Stimulated activated CD4-positive, alpha-beta T cell treated with anti-CD3 and anti-CD28 coated beads, TNF-alpha, amount 100 ng/mL, for 48 hours (primary cell): Measurements from ENCODE around the gene GPC6.

Experiments
- DNase-seq, 3 donors: peaks; one replicate each; pipeline ENCODE4 v3.0.0-alpha.2; 2020; ENCODE audit warnings: low read depth in 3 of 3

The GPC6 gene

DNA sequence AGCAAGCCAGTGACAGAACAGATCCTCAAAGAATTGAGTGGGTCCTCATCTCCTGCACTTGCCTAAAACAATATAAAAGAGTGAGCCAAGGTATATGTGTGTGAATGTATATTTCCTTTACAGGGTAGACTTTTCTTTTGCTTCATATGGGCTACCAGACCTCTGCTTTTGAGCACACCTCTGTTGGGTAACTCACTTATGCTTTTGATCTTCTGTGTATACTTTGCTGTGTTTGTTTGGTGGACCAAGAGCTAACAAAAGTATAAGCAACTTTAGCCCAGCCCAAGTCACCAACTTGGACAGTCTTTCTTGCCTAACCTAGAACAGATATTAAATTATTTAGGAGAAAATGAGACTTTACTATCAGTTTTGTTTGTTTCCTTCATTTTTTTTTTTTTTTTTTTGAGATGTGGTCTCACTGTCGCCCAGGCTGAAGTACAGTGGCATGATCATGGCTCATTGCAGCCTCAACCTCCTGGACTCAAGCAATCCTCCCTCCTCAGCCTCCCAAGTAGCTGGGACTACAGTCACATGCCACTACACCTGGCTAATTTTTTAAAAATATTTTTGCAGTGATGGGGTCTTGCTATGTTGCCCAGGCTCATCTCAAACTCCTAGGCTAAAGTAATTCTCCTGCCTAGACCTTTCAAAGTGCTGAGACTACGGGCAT lies 739.8 kb downstream of the GPC6 start:
- DNase-seq: no peak

DNA sequence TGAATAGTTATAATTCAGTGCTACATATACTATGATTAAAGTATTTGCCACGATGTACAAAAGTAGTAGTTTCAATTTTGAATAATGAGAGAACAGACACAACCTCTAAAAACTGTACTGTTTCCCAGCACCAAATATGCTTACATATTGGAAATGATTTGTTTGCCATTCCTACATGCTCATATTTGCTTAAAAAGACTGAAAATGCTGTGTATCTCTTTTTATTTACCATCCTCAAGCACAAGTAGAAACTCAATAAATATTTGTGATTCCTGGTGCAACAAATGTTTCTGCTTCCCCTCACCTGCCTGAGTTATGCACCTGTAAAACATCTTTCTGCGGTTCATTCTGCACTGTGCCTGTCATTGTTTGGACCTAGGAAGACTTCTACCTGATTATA lies 740.7 kb downstream of the GPC6 start:
- no peak for DNase-seq

- no peak for DNase-seq
Observed at GRCh38 chr13:93975242-93975641, 748.6 kb downstream of the GPC6 start.

- DNase-seq: no peak
Observed at GRCh38 chr13:93976528-93976927, 749.9 kb downstream of the GPC6 start.

DNA sequence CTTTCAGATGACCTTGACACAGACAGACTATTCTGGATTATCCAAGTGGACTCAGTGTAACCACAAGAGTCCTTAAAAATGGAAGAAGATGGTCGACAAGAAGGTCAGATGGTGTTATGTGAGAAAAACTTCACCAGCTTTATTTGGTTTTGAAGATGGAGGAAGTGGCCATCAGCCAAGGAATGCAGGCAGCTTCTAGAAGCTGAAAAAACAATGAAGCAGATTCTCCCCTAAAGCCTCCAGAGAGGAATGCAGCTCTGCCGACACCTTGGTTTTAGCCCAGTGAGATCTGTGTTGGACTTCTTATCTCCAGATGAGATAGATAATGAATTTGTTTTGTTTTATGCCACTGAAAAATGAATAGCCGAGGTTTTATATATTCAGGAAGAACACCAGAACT lies 751.4 kb downstream of the GPC6 start:
- no peak for DNase-seq

DNA sequence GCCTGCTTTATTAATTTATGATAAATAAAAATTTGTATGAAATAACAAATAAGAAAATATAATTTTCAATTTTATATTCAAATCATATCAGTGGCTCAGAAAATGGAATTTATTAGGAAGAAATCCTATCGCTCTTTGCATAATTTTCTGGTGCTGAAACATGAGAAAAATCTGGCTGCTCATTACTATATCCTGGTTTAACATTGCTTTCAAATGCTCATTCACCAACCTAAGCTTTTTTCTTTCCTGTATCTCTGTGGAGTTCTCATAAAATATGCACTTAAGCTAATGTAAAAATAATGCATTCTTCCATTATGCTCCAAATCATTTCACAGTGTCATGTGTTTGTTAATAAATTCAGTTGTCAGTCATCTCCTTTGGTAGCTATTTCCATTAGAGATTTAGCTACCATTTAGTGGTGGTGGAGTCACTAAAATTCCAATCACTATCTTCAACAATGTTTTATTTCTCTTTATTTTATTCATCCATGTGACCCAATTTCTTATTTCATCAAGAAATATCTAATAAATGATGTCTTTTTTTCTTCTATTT lies 754.9 kb downstream of the GPC6 start:
- DNase-seq: no peak

DNA sequence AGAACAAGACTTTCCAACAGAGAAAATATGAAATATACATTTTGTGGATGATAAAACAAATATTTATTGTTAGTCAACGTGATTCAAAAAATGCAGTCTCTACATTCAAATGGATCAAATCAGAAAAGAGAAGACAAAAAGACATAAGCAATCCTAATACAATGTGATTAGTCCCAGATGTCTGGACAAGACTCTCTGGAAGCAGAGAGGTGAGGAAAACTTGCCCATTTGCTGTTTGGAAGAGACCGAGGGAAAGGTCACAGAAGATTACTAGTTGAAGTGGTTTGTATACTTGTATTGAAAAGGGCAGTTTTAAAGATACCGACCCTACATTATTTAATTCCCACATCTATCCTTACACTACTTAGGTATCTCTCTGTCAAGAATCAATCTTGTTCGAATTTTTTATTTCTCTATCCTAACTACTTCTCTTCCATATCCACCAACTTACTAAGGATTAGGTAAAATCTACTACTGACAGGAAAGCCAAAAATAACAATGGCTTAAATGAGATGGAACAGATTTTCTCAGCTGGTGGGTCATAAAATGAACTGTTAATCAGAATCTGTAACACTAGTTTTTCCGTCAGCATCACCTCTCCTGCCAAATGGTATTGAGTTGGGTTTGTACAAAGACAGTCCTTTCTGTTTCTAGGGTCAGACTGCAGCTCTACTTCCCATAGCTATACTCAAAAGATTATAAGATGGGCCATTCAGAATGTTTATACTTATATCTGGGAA lies 755.7 kb downstream of the GPC6 start:
- DNase-seq: no peak

GRCh38 chr13:93984052-93984451 lies 757.4 kb downstream of the GPC6 start:
- no peak for DNase-seq

DNA sequence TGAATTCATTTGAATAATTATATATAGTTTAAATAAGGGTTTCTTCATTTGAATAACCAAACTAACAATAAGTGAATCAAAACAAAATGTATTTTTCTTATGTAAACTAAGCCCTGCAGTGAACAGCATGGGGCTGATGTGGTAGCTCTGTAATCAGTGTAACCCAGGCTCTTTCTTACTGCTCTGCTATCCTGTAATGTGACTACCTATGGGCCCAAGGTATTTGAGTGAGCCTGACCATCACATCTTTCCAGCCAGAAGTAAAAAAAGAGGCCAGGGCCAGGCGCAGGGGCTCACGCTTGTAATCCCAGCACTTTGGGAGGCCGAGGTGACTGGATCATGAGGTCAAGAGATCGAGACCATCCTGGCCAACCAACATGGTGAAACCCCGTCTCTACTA lies 758.3 kb downstream of the GPC6 start:
- DNase-seq: no peak

- DNase-seq: no peak
Observed at GRCh38 chr13:93987458-93987857, 760.9 kb downstream of the GPC6 start.

GRCh38 chr13:93991569-93991968 lies 765.0 kb downstream of the GPC6 start:
- no peak for DNase-seq

DNA sequence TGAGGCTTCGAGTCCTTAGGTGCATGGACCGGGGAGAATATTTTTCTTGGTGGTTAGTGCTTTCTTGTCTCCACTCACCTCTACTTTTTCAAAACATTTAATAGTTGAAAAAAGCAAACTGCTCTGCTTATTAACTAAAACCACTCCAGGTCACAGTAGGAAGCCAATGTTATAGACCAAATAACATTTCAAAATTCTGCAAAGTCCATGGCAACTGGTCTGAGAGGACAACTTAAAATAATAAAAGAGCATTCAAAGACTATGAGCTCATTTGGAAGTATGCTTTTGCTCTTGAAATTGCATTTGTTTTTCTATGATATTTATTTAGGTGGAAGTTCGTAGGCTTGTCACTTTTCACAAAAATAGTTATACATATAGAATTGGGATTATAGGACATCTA lies 769.9 kb downstream of the GPC6 start:
- no peak for DNase-seq

DNA sequence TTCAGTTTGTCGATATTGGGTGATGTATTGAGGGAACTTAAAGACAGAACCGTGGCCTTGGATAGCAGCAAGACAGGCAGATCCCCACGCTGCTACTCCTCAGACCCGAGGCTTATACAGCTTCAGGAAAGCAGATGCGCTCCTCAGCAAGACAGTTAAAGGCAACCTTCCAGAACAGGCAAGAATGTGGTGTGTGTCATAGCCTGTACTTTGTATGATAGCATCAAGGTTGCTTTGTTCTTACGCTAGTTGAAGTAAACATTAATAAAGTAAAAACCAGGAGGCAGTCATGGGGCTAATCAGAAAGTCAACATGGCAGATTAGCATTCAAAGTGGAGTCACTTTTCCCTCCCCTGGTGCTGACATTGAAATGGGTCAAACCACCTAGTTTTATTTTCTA lies 779.7 kb downstream of the GPC6 start:
- no peak for DNase-seq

- DNase-seq: no peak
Observed at GRCh38 chr13:94007072-94007471, 780.5 kb downstream of the GPC6 start.

GRCh38 chr13:94009701-94010100 lies 783.1 kb downstream of the GPC6 start:
- no peak for DNase-seq

- DNase-seq: no peak
Observed at GRCh38 chr13:94014461-94014860, 787.9 kb downstream of the GPC6 start.

DNA sequence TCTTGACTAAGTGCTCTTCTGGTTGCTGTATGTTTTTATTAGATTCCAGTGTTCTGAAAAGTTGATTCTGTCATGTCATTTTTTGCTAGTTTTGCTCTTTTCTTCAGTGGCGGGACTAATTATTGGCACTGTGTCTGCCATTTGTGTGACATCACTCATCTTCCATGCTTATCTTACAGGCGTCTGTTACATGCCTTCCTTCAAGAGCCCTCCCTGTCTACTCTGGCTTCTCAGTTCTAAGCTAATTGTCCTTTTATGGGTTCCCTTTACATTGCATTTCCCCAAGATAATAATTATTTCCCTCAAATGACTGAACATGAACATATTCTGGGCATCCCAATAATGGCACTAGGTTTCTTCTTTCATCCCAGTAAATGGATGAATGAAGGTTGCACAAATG lies 793.8 kb downstream of the GPC6 start:
- DNase-seq: no peak

DNA sequence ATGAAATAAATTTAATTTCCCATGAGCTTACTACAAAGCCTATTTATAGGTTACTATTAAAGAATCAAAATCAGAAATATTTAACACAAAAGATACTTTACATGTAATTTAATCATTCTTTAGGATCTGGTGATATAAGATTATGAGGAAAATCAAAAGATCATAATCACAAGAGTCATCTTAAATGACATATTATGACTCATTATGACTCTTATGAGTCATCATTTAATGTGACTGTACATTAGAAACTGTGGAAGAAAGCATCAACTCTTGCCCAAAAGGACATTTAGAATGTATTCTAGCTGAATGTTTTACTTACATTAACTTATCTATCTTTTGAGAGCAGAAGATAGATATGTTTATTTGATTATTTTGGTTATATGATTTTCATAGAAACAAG lies 794.2 kb downstream of the GPC6 start:
- DNase-seq: no peak

DNA sequence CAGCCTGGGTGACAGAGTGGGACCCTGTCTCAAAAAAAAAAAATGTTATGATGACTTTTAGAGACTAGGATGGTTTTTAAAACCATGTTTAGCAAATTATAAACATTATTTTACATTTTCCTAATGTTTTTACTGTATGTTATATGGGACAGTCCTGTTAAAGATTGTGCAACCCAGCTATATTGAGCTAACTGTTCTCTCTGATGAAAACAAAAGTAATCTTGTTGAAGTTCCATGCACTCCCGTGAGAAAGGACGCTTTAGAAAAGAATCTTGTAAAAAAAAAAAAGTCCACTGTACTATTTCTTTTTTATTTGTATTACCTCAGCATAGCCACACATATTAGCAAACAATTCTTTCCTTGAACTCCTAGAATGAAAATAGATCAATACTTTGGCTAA lies 801.6 kb downstream of the GPC6 start:
- no peak for DNase-seq

DNA sequence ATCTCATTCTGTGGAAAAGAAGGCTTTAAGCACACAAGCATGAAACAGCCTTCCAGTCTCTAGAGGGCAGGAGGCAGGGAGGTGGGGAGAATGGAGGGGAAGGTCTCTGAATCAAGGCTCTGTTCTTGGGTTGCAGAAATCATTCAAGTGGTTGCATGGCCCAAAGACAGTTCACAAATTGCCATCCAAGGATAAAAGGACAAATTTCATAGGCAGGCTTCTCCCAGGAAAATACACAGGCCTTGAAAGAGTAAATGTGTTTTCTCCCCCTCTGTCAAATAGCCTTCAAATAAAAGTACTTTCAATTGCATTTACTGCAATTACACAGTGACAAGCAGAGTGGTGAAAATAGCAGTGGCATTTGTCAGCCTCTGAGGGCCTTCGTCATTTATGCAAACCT lies 802.0 kb downstream of the GPC6 start:
- DNase-seq: no peak

- no peak for DNase-seq
Observed at GRCh38 chr13:94030415-94031119, 804.0 kb downstream of the GPC6 start.

GRCh38 chr13:94031609-94032008 lies 805.0 kb downstream of the GPC6 start:
- DNase-seq: no peak

DNA sequence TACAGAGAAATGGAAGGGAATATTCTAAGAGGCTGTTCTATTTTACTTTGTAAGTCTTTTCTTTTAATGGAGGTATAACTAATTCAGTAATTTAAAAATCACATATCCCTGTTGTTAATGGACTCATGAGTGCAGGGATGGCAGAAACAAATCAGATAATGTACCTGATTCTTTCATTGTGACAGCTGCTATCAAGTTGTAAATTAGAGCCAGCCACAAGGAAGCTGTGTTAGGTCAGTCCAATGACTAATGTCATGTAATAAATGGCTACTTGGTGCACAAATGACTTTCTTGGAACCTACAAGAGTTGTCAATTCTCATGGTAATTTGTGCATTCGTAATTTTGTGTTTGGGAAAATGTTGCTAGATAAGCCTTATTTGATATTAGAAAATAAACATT lies 806.5 kb downstream of the GPC6 start:
- no peak for DNase-seq
